ENCODE measurements around the gene ADIG.
"Not testable (repeated sequence)": the region's sequence is repeated elsewhere in the genome, so short reads cannot be mapped to it uniquely, and the experiment has no call there.

Gene ADIG

DNA sequence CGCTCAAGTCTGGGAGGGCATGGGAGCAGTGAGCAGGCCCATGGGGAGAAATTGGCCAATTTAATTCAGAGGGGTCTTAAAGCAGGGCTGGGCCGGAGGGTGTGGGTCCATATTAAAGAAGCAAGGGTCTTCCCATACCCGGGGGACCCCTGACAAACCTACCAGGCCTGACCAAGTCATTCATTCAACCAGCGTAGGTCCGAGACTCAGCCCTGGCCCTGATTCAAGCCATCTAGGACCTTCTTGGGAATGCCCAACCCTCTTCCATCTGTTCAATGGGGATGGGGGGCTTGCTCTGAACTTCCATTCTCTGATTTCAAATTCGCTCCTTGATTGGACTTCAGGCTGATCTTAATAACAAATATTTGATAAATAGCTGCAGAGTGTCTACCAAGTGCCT lies 7.3 kb downstream of the ADIG start:
- H3K9me3 ChIP-seq (ENCODE audit: insufficient read depth, low read length) = no peaks in the 10 kb centered on the region
- H3K27me3 ChIP-seq (ENCODE audit: insufficient read depth, insufficient read length) = no peaks in the 10 kb centered on the region
- peaks cover 2% of the 10 kb centered on the region for H3K4me1 ChIP-seq (ENCODE audit: insufficient read depth, insufficient read length)
- no peak overlapping the region for H3K4me3 ChIP-seq (ENCODE audit: insufficient read length, low read depth)
- no peaks in the 10 kb centered on the region for H3K36me3 ChIP-seq (ENCODE audit: insufficient read depth, insufficient read length, low read length)
- H3K9ac ChIP-seq (ENCODE audit: insufficient read length, low read depth) = no peak overlapping the region
- DNase-seq (ENCODE audit: low read depth, low spot score) = no peak
- TF ChIP-seq SUZ12 (IDR thresholded peaks at IDR 0.05; ENCODE audit: extremely low read depth, insufficient read depth, insufficient read length) (no peak), ZNF274 (IDR thresholded peaks at IDR 0.05; ENCODE audit: low read depth, low read length) (no peak), YY1 (IDR thresholded peaks at IDR 0.05; ENCODE audit: insufficient read depth, insufficient read length) (no peak)

DNA sequence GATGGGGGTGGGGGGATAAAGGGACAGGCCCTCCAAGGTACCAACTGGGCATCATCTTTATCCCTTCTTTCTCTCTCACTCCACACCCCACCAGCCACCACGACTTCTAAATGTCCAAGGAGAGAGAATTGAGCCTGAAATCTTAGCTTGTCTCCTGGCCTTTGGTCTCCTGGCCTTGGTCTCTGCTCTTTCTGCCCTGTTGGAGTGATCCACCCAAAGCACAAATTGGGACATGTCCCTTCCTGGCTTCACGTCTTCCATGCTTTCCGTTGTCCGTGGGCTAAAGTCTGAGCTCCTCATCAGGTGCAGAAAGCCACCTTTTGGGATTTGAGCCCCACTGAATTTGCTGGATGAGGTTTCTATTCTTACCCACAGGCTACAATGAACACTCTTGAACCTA lies 8.4 kb downstream of the ADIG start:
- TF ChIP-seq YY1 (IDR thresholded peaks at IDR 0.05; ENCODE audit: insufficient read depth, insufficient read length) (no peak), ZNF274 (IDR thresholded peaks at IDR 0.05; ENCODE audit: low read depth, low read length) (no peak), SUZ12 (IDR thresholded peaks at IDR 0.05; ENCODE audit: extremely low read depth, insufficient read depth, insufficient read length) (no peak)
- Histone ChIP-seq H3K4me1 (ENCODE audit: insufficient read depth, insufficient read length) (peaks cover 2% of the 10 kb centered on the region), H3K9ac (ENCODE audit: insufficient read length, low read depth) (no peak overlapping the region), H3K4me3 (ENCODE audit: insufficient read length, low read depth) (no peak overlapping the region), H3K36me3 (ENCODE audit: insufficient read depth, insufficient read length, low read length) (no peaks in the 10 kb centered on the region), H3K9me3 (ENCODE audit: insufficient read depth, low read length) (no peaks in the 10 kb centered on the region), H3K27me3 (ENCODE audit: insufficient read depth, insufficient read length) (no peaks in the 10 kb centered on the region)
- no peak for DNase-seq (ENCODE audit: low read depth, low spot score)

- H3K9ac ChIP-seq (ENCODE audit: insufficient read length, low read depth) = no peak overlapping the region
- peaks cover 2% of the 10 kb centered on the region for H3K4me1 ChIP-seq (ENCODE audit: insufficient read depth, insufficient read length)
- no peaks in the 10 kb centered on the region for H3K9me3 ChIP-seq (ENCODE audit: insufficient read depth, low read length)
- DNase-seq (ENCODE audit: low read depth, low spot score) = no peak
- no peaks in the 10 kb centered on the region for H3K27me3 ChIP-seq (ENCODE audit: insufficient read depth, insufficient read length)
- TF ChIP-seq YY1 (IDR thresholded peaks at IDR 0.05; ENCODE audit: insufficient read depth, insufficient read length) (no peak), ZNF274 (IDR thresholded peaks at IDR 0.05; ENCODE audit: low read depth, low read length) (no peak), SUZ12 (IDR thresholded peaks at IDR 0.05; ENCODE audit: extremely low read depth, insufficient read depth, insufficient read length) (no peak)
- no peaks in the 10 kb centered on the region for H3K36me3 ChIP-seq (ENCODE audit: insufficient read depth, insufficient read length, low read length)
- H3K4me3 ChIP-seq (ENCODE audit: insufficient read length, low read depth) = no peak overlapping the region
These were observed 9.1 kb downstream of the ADIG start for GRCh38 chr20:38589967-38590675.

GRCh38 chr20:38590676-38591473 lies 9.9 kb downstream of the ADIG start:
- H3K36me3 ChIP-seq (ENCODE audit: insufficient read depth, insufficient read length, low read length) = no peaks in the 10 kb centered on the region
- no peaks in the 10 kb centered on the region for H3K27me3 ChIP-seq (ENCODE audit: insufficient read depth, insufficient read length)
- H3K4me1 ChIP-seq (ENCODE audit: insufficient read depth, insufficient read length) = peaks cover 2% of the 10 kb centered on the region
- H3K9me3 ChIP-seq (ENCODE audit: insufficient read depth, low read length) = no peaks in the 10 kb centered on the region
- TF ChIP-seq YY1 (IDR thresholded peaks at IDR 0.05; ENCODE audit: insufficient read depth, insufficient read length) (no peak), SUZ12 (IDR thresholded peaks at IDR 0.05; ENCODE audit: extremely low read depth, insufficient read depth, insufficient read length) (no peak), ZNF274 (IDR thresholded peaks at IDR 0.05; ENCODE audit: low read depth, low read length) (no peak)
- H3K9ac ChIP-seq (ENCODE audit: insufficient read length, low read depth) = peak overlapping the region; percentile 21
- no peak for DNase-seq (ENCODE audit: low read depth, low spot score)
- no peak overlapping the region for H3K4me3 ChIP-seq (ENCODE audit: insufficient read length, low read depth)

DNA sequence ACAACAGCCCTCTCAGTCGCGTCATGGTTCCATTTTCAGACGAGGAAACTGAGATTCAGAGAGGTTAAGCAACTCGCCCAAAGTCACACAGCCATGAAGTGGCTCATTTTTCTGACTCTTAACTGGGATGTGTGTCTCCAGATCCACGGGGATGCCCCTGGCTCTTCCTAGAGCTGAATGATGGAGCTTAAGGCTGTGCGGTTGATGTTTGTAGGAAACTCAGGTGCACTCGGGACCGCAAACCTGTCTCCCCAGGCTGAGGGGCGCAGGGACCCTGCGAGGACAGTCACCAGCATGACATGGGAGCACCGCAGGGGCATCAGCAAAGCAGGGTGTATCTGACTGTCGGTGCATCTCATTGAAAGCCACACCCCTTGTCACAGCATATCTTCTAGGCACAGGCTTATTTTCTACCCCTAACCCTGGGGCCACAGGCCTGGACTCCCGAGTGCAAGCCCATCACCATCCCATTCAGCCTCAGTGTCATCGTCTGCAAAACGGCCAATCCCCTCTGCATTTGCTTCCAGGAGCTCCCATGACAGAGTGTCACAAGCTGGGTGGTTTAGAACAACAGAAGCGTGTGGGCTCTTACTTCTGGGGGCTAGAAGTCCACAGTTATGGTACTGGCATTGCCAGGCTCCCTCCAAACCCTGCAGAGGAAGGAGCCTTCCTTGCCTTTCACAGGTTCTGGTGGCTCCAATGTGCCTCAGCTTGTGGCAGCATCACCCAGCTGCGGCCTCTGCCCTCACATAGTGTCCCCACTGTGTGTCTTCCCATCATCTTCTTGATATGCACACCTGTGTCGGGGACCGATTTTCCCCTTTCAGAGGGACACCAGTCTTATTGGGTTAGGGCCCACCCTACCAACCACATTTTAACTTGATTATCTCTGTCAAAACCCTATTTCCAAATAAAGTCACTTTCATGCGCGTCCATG lies 10.7 kb downstream of the ADIG start:
- no peak for DNase-seq (ENCODE audit: low read depth, low spot score)
- TF ChIP-seq SUZ12 (IDR thresholded peaks at IDR 0.05; ENCODE audit: extremely low read depth, insufficient read depth, insufficient read length) = no peak
- TF ChIP-seq YY1 (IDR thresholded peaks at IDR 0.05; ENCODE audit: insufficient read depth, insufficient read length) = no peak
- peaks cover 2% of the 10 kb centered on the region for H3K4me1 ChIP-seq (ENCODE audit: insufficient read depth, insufficient read length)

DNA sequence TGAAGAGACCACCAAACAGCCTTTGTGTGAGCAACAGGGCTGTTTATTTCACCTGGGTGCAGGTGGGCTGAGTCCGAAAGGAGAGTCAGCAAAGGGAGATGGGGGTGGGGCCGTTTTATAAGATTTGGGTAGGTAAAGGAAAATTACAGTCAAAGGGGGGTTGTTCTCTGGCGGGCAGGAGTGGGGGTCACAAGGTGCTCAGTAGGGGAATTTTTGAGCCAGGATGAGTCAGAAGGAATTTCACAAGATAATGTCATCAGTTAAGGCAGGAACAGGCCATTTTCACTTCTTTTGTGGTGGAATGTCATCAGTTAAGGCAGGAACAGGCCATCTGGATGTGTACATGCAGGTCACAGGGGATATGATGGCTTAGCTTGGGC lies 11.4 kb downstream of the ADIG start:
- H3K4me3 ChIP-seq (ENCODE audit: insufficient read length, low read depth); H3K9me3 ChIP-seq (ENCODE audit: insufficient read depth, low read length); H3K4me1 ChIP-seq (ENCODE audit: insufficient read depth, insufficient read length); H3K36me3 ChIP-seq (ENCODE audit: insufficient read depth, insufficient read length, low read length); DNase-seq (ENCODE audit: low read depth, low spot score); H3K9ac ChIP-seq (ENCODE audit: insufficient read length, low read depth); H3K27me3 ChIP-seq (ENCODE audit: insufficient read depth, insufficient read length): not testable (repeated sequence)

More for the DNA sequence above, 10.7 kb downstream of the ADIG start:
- H3K27me3 ChIP-seq (ENCODE audit: insufficient read depth, insufficient read length) = no peaks in the 10 kb centered on the region
- H3K36me3 ChIP-seq (ENCODE audit: insufficient read depth, insufficient read length, low read length) = no peaks in the 10 kb centered on the region
- H3K9ac ChIP-seq (ENCODE audit: insufficient read length, low read depth) = no peak overlapping the region
- H3K4me3 ChIP-seq (ENCODE audit: insufficient read length, low read depth) = no peak overlapping the region
- no peaks in the 10 kb centered on the region for H3K9me3 ChIP-seq (ENCODE audit: insufficient read depth, low read length)

DNA sequence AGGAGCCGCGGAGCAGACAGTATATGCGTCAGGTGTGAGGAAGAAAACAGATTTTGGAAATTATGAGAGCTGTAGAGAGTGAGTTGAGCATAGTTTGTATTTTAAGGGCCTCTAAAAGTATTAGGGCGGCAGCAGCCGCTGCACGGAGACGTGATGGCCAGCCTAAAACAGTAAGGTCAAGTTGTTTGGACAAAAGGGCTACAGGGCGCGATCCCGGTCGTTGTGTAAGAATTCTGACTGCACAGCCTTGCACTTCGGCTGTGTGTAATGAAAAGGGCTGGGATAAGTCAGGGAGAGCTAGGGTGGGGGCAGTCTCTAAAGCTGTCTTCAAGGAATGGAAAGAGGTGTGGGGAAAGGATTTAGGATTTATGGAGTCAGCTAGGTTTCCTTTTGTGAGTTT lies 13.3 kb downstream of the ADIG start:
- H3K4me1 ChIP-seq (ENCODE audit: insufficient read depth, insufficient read length); H3K36me3 ChIP-seq (ENCODE audit: insufficient read depth, insufficient read length, low read length); H3K9ac ChIP-seq (ENCODE audit: insufficient read length, low read depth); H3K9me3 ChIP-seq (ENCODE audit: insufficient read depth, low read length); H3K4me3 ChIP-seq (ENCODE audit: insufficient read length, low read depth); DNase-seq (ENCODE audit: low read depth, low spot score); H3K27me3 ChIP-seq (ENCODE audit: insufficient read depth, insufficient read length): not testable (repeated sequence)

- not testable (repeated sequence) for H3K36me3 ChIP-seq (ENCODE audit: insufficient read depth, insufficient read length, low read length); H3K9ac ChIP-seq (ENCODE audit: insufficient read length, low read depth); H3K9me3 ChIP-seq (ENCODE audit: insufficient read depth, low read length); DNase-seq (ENCODE audit: low read depth, low spot score); H3K27me3 ChIP-seq (ENCODE audit: insufficient read depth, insufficient read length); H3K4me3 ChIP-seq (ENCODE audit: insufficient read length, low read depth)
- H3K4me1 ChIP-seq (ENCODE audit: insufficient read depth, insufficient read length) = peaks cover 17% of the 10 kb centered on the region
These were observed 14.9 kb downstream of the ADIG start for GRCh38 chr20:38595886-38596285.

Data from NT2/D1 (cell line).